ENCODE results near the gene NFASC.

- TF ChIP-seq POLR2A (IDR thresholded peaks at IDR 0.05) (no peak), EP300 (IDR thresholded peaks at IDR 0.05) (no peak)
Measured at GRCh38 chr1:204975021-204975420, 104.4 kb downstream of the NFASC start.
